HepG2 (cell line): ENCODE results near the gene CAB39. TPM values are rescaled to one million over a fixed set of nuclear protein-coding genes. Genes with fewer than 3 reads are reported as not detected.

ENCODE experiments used
- DPF2 ChIP-seq: sonication (generic); formaldehyde crosslinking; IDR thresholded peaks from 2 replicates; pipeline ENCODE4 v1.4.0; 2020; ENCODE audit warnings: mild to moderate bottlenecking, low read depth, missing genetic modification reagents, borderline replicate concordance
- FOXM1 ChIP-seq: sonication (generic); formaldehyde crosslinking; IDR thresholded peaks from 2 replicates; pipeline ENCODE4 v1.5.0; 2020; ENCODE audit warnings: missing genetic modification reagents
- HINFP ChIP-seq: sonication (generic); formaldehyde crosslinking; IDR thresholded peaks from 2 replicates; pipeline ENCODE4 v1.4.0; 2020; ENCODE audit warnings: low read depth, mild to moderate bottlenecking, missing genetic modification reagents
- HNRNPH1 ChIP-seq: fragments of 200-400 bp; formaldehyde crosslinking; optimal IDR thresholded peaks from 2 replicates; pipeline ENCODE3; 2017; ENCODE audit warnings: mild to moderate bottlenecking, low read depth, low read length
- MBD4 ChIP-seq: IDR thresholded peaks from 2 replicates; pipeline ENCODE4 v1.6.1; 2012; ENCODE audit warnings: low read length, inconsistent platforms, borderline replicate concordance
- MXD1 ChIP-seq: sonication (generic); formaldehyde crosslinking; IDR thresholded peaks from 2 replicates; pipeline ENCODE4 v1.4.0; 2020; ENCODE audit warnings: mild to moderate bottlenecking, missing genetic modification reagents
- NFKB2 ChIP-seq: sonication (generic); formaldehyde crosslinking; IDR thresholded peaks from 2 replicates; pipeline ENCODE4 v1.4.0; 2020; ENCODE audit warnings: missing genetic modification reagents, borderline replicate concordance
- PAX8 ChIP-seq: sonication (generic); formaldehyde crosslinking; IDR thresholded peaks from 2 replicates; pipeline ENCODE4 v1.8.0; 2022; ENCODE audit warnings: mild to moderate bottlenecking, missing genetic modification reagents, borderline replicate concordance
- SATB2 ChIP-seq: sonication (generic); formaldehyde crosslinking; IDR thresholded peaks from 2 replicates; pipeline ENCODE4 v1.5.0; 2020; ENCODE audit warnings: missing genetic modification reagents
- SRY ChIP-seq: sonication (generic); formaldehyde crosslinking; IDR thresholded peaks from 2 replicates; pipeline ENCODE4 v1.8.0; 2022; ENCODE audit warnings: mild to moderate bottlenecking, missing genetic modification reagents
- TSC22D2 ChIP-seq: sonication (generic); formaldehyde crosslinking; IDR thresholded peaks from 2 replicates; pipeline ENCODE4 v1.5.1; 2020; ENCODE audit warnings: missing genetic modification reagents, mild to moderate bottlenecking, borderline replicate concordance
- WIZ ChIP-seq: sonication (generic); formaldehyde crosslinking; IDR thresholded peaks from 2 replicates; pipeline ENCODE4 v1.5.1; 2020; ENCODE audit warnings: mild to moderate bottlenecking, missing genetic modification reagents
- ZBTB3 ChIP-seq: sonication (generic); formaldehyde crosslinking; IDR thresholded peaks from 2 replicates; pipeline ENCODE4 v1.4.0; 2020; ENCODE audit warnings: low read depth, mild to moderate bottlenecking, moderate library complexity, missing genetic modification reagents, borderline replicate concordance
- ZBTB7B ChIP-seq: sonication (generic); formaldehyde crosslinking; IDR thresholded peaks from 2 replicates; pipeline ENCODE4 v1.4.0; 2020; ENCODE audit warnings: missing genetic modification reagents
- ZNF20 ChIP-seq: sonication (generic); formaldehyde crosslinking; IDR thresholded peaks from 2 replicates; pipeline ENCODE4 v1.4.0; 2020; ENCODE audit warnings: mild to moderate bottlenecking, moderate library complexity, missing genetic modification reagents
- ZNF253 ChIP-seq: sonication (generic); formaldehyde crosslinking; IDR thresholded peaks from 2 replicates; pipeline ENCODE4 v1.8.0; 2022; ENCODE audit warnings: mild to moderate bottlenecking, missing genetic modification reagents, borderline replicate concordance
- ZNF274 ChIP-seq: sonication (generic); formaldehyde crosslinking; IDR thresholded peaks from 2 replicates; pipeline ENCODE4 v1.5.1; 2020; ENCODE audit warnings: mild to moderate bottlenecking, missing genetic modification reagents
- ZNF616 ChIP-seq: sonication (generic); formaldehyde crosslinking; IDR thresholded peaks from 2 replicates; pipeline ENCODE4 v1.5.0; 2020; ENCODE audit warnings: low read depth, mild to moderate bottlenecking, missing genetic modification reagents
- ZNF619 ChIP-seq: sonication (generic); formaldehyde crosslinking; IDR thresholded peaks from 2 replicates; pipeline ENCODE4 v1.4.0; 2020; ENCODE audit warnings: mild to moderate bottlenecking, missing genetic modification reagents
- ZNF710 ChIP-seq: sonication (generic); formaldehyde crosslinking; IDR thresholded peaks from 2 replicates; pipeline ENCODE4 v1.5.0; 2020; ENCODE audit warnings: mild to moderate bottlenecking, missing genetic modification reagents, borderline replicate concordance
- ZSCAN9 ChIP-seq: IDR thresholded peaks from 2 replicates; pipeline ENCODE4 v1.6.1; 2016; ENCODE audit warnings: borderline replicate concordance
- polyA plus RNA-seq, 8 experiments: library from polyadenylated mRNA; depleted of rRNA in 3 of 8; stranded (reverse) in 7 of 8; unstranded in 1 of 8; fragments of >200 nt; fragmentation: Illumina TruSeq in 4 of 8; extraction: Trizol in 4 of 8; gene quantifications; 2 replicates each; pipeline versions ENCODE4 v1.2.1 to v1.2.3, GENCODE V29; 2011 to 2016; ENCODE audit warnings: low read depth in 4 of 8, missing spikeins in 1 of 8, mixed read lengths in 1 of 8; ENCODE audit not compliant: insufficient read depth in 1 of 8
- total RNA-seq, 5 experiments: library from RNA; depleted of rRNA; stranded (reverse); fragments of >200 nt; fragmentation: Illumina TruSeq; extraction: Trizol; gene quantifications; 2 replicates each; pipeline ENCODE4 v1.2.3, GENCODE V29; 2016; ENCODE audit warnings: low read depth in 1 of 5
- TF ChIP-seq, protein P1 (sequence below): sonication (generic); formaldehyde crosslinking; IDR thresholded peaks from 2 replicates; pipeline ENCODE4 v1.4.0; 2020; ENCODE audit warnings: mild to moderate bottlenecking, missing genetic modification reagents, borderline replicate concordance
- TF ChIP-seq, protein P2 (sequence below): sonication (generic); formaldehyde crosslinking; IDR thresholded peaks from 2 replicates; pipeline ENCODE4 v1.8.1; 2023; ENCODE audit warnings: mild to moderate bottlenecking, missing genetic modification reagents, borderline replicate concordance

Gene CAB39
- total and polyA plus RNA-seq, 2 of the 13 experiments (the other 11 are each of a cell fraction or from before 2014, with no cell fraction given) = 19.3 to 45.3 TPM

DNA sequence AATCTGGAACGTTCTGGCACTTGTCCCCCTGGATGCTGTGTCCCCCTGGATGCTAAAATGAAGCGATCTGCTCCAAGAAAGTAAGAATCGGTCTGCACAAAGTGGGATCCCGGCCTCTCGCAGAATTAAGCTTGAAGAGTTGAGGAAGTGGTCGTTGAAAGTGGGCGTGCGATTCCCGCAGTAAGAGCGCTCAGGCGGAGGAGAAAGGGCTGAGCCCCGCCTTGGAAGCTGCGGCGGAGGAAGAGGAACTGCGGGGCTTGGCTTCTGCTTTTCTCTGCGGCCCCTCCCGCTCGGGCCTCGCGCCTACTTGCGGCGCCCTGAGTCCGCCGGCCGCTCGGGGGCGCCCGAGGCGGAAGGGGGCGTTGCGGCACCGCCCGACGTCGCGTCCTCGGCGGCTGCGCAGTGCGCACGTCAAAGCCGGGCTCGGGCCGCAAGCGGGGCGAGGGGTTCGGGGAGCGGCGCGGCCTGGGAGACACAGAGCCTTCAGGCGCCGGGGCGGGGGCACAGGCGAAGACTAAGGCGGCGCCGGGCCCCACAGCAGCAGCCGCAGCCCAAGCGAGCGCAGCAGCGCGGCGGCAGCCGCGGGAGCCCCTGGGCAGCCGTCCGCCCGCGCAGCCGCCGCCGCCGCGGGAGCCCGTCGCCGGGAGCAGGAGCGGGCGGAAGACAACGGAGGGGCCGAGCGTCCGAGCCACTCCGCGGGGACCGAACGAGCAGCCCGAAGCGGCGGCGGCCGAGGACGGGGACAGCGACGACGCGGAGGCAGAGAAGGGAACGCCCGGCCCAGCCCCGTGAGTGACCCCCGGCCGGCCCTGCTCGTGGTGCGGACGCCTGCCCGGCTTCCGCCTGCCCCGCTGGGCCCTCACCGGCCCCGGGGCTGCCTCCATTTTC, at the start of gene CAB39 (continued):
- TF ChIP-seq ZSCAN9 (CRISPR knock-in tag) (no peak), ZNF253 (CRISPR knock-in tag) (no peak; the same call in 1 of the 2 replicates), HINFP (peak; percentile 24; the same call in 1 of the 2 replicates), SRY (CRISPR knock-in tag) (peak; percentile 87), NFKB2 (CRISPR knock-in tag) (peak; percentile 74; the same call in 1 of the 2 replicates), PAX8 (CRISPR knock-in tag) (no peak), MXD1 (CRISPR knock-in tag) (no peak), ZNF619 (CRISPR knock-in tag) (peak; percentile 81; the same call in 1 of the 2 replicates), HNRNPH1 (no peak), SATB2 (no peak), WIZ (CRISPR knock-in tag) (0 out of 2 replicates have a peak, but pooled peaks have one; percentile 55), ZNF274 (peak; percentile 16), TSC22D2 (CRISPR knock-in tag) (peak; percentile 86), FOXM1 (no peak), DPF2 (CRISPR knock-in tag) (no peak), ZBTB7B (CRISPR knock-in tag) (peak; percentile 78; the same call in 1 of the 2 replicates), ZNF616 (CRISPR knock-in tag) (peak; percentile 81; the same call in 1 of the 2 replicates), MBD4 (no peak), ZNF710 (CRISPR knock-in tag) (no peak), ZNF20 (CRISPR knock-in tag) (no peak), ZBTB3 (CRISPR knock-in tag) (no peak)
- TF ChIP-seq, protein P1, sequence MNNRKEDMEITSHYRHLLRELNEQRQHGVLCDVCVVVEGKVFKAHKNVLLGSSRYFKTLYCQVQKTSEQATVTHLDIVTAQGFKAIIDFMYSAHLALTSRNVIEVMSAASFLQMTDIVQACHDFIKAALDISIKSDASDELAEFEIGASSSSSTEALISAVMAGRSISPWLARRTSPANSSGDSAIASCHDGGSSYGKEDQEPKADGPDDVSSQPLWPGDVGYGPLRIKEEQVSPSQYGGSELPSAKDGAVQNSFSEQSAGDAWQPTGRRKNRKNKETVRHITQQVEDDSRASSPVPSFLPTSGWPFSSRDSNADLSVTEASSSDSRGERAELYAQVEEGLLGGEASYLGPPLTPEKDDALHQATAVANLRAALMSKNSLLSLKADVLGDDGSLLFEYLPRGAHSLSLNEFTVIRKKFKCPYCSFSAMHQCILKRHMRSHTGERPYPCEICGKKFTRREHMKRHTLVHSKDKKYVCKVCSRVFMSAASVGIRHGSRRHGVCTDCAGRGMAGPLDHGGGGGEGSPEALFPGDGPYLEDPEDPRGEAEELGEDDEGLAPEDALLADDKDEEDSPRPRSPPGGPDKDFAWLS (CRISPR knock-in tag) = no peak
- TF ChIP-seq, protein P2, sequence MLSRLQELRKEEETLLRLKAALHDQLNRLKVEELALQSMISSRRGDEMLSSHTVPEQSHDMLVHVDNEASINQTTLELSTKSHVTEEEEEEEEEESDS = peak; percentile 70; the same call in 1 of the 2 replicates
